Neural cell (in vitro differentiated cells): ENCODE data around the gene STARD9. TPM values are rescaled to one million over a fixed set of nuclear protein-coding genes. Genes with fewer than 3 reads are reported as not detected.
A peak's percentile ranks its signal among the peaks of the same experiment; 100 is the strongest.

ENCODE experiments used
- H2AFZ ChIP-seq: fragments of 200-600, 300-800 bp; sonication (generic), shearing (Covaris generic); 2 replicates; pipeline ENCODE4 v1.6.0; 2014; ENCODE audit warnings: low read depth, mild to moderate bottlenecking, antibody characterized with exemption, low read length, moderate library complexity
- H3F3A ChIP-seq: fragments of 200-600 bp; shearing (Covaris generic); 2 replicates; pipeline ENCODE4 v1.6.1; 2016; ENCODE audit warnings: mild to moderate bottlenecking, moderate library complexity, mixed read lengths, antibody characterized with exemption, low read length; ENCODE audit not compliant: insufficient read depth, poor library complexity, severe bottlenecking
- H3K27ac ChIP-seq: fragments of 200-600, 300-800 bp; sonication (generic), shearing (Covaris generic); 2 replicates; pipeline ENCODE4 v1.5.1; 2014; ENCODE audit warnings: mild to moderate bottlenecking, low read length, moderate library complexity
- H3K27me3 ChIP-seq: fragments of 300-800, 200-600 bp; sonication (generic), shearing (Covaris generic); 2 replicates; pipeline ENCODE4 v1.6.0; 2014; ENCODE audit warnings: mild to moderate bottlenecking, low read depth, low read length, moderate library complexity; ENCODE audit not compliant: insufficient read depth
- H3K36me3 ChIP-seq: fragments of 300-800, 200-600 bp; sonication (generic), shearing (Covaris generic); 2 replicates; pipeline ENCODE4 v1.5.1; 2014; ENCODE audit warnings: mild to moderate bottlenecking, antibody characterized with exemption, low read length, moderate library complexity; ENCODE audit not compliant: insufficient read depth
- H3K4me2 ChIP-seq: fragments of 300-800, 200-600 bp; sonication (generic), shearing (Covaris generic); 2 replicates; pipeline ENCODE4 v1.6.0; 2014; ENCODE audit warnings: mild to moderate bottlenecking, low read length
- H3K4me3 ChIP-seq: fragments of 300-800, 200-600 bp; sonication (generic), shearing (Covaris generic); 2 replicates; pipeline ENCODE4 v1.5.1; 2014; ENCODE audit warnings: mild to moderate bottlenecking, low read length, moderate library complexity
- H3K79me2 ChIP-seq: fragments of 200-600 bp; shearing (Covaris generic); replicated peaks from 2 replicates; pipeline ENCODE4 v1.6.0; 2014; ENCODE audit warnings: mild to moderate bottlenecking, low read length, moderate library complexity; ENCODE audit not compliant: insufficient read depth
- H3K9ac ChIP-seq: fragments of 300-800, 200-600 bp; sonication (generic), shearing (Covaris generic); 2 replicates; pipeline ENCODE4 v1.6.1; 2016; ENCODE audit warnings: mild to moderate bottlenecking, low read length, mixed read lengths
- H3K9me2 ChIP-seq: fragments of 200-600 bp; shearing (Covaris generic); 2 replicates; pipeline ENCODE4 v1.6.1; 2016; ENCODE audit warnings: mild to moderate bottlenecking, low read length, mixed read lengths; ENCODE audit not compliant: insufficient read depth
- H3K9me3 ChIP-seq: fragments of 200-600, 300-800 bp; sonication (generic), shearing (Covaris generic); 2 replicates; pipeline ENCODE4 v1.6.1; 2016; ENCODE audit warnings: mild to moderate bottlenecking, mixed run types, low read length, moderate library complexity, mixed read lengths
- H4K20me1 ChIP-seq: fragments of 200-600 bp; shearing (Covaris generic); 2 replicates; pipeline ENCODE4 v1.6.1; 2016; ENCODE audit warnings: mild to moderate bottlenecking, mixed run types; ENCODE audit not compliant: insufficient read depth
- CTCF ChIP-seq: fragments of 450-650 bp; IDR thresholded peaks from 2 replicates; pipeline ENCODE4 v1.5.1; 2014; ENCODE audit warnings: antibody characterized with exemption, mild to moderate bottlenecking, moderate library complexity; ENCODE audit not compliant: poor library complexity, severe bottlenecking
- EP300 ChIP-seq: fragments of 450-650 bp; conservative IDR thresholded peaks from 2 replicates; pipeline ENCODE4 v1.6.1; 2014; ENCODE audit warnings: antibody characterized with exemption, mild to moderate bottlenecking, moderate library complexity; ENCODE audit not compliant: poor library complexity, severe bottlenecking
- EZH2 ChIP-seq: fragments of 200-600, 300-800 bp; shearing (Covaris generic), sonication (generic); IDR thresholded peaks from 2 replicates; pipeline ENCODE4 v1.6.1; 2014; ENCODE audit warnings: antibody characterized with exemption, low read length, borderline replicate concordance, mild to moderate bottlenecking; ENCODE audit not compliant: insufficient read depth, poor library complexity, severe bottlenecking
- MXI1 ChIP-seq: fragments of 450-650 bp; conservative IDR thresholded peaks from 2 replicates; pipeline ENCODE4 v1.6.1; 2014; ENCODE audit warnings: antibody characterized with exemption, mild to moderate bottlenecking; ENCODE audit not compliant: poor library complexity, severe bottlenecking
- POLR2AphosphoS5 ChIP-seq: IDR thresholded peaks from 2 replicates; pipeline ENCODE4 v1.6.1; 2012
- RAD21 ChIP-seq: fragments of 450-650 bp; conservative IDR thresholded peaks from 2 replicates; pipeline ENCODE4 v1.6.1; 2014; ENCODE audit warnings: antibody characterized with exemption, mild to moderate bottlenecking, moderate library complexity
- REST ChIP-seq: IDR thresholded peaks from 2 replicates; pipeline ENCODE4 v1.6.1; 2012; ENCODE audit warnings: borderline replicate concordance
- SMC3 ChIP-seq: fragments of 450-650 bp; conservative IDR thresholded peaks from 2 replicates; pipeline ENCODE4 v1.6.1; 2014; ENCODE audit warnings: antibody characterized with exemption, mild to moderate bottlenecking, moderate library complexity; ENCODE audit not compliant: poor library complexity
- TAF1 ChIP-seq: IDR thresholded peaks from 2 replicates; pipeline ENCODE4 v1.6.1; 2012; ENCODE audit warnings: low read depth
- polyA plus RNA-seq: library from polyadenylated mRNA; depleted of rRNA; stranded (reverse); fragments of >200 nt; gene quantifications from 2 replicates; pipeline ENCODE4 v1.2.3, GENCODE V29; 2014

STARD9 gene
- polyA plus RNA-seq, 1 donor from 2014 or later = 6.4 TPM

- TF ChIP-seq CTCF (peak; percentile 76), SMC3 (peak; percentile 80), EP300 (no peak), RAD21 (peak; percentile 81)
- H3F3A ChIP-seq = no peaks in the 10 kb centered on the region
- no peak overlapping the region for H2AFZ ChIP-seq
- no peak overlapping the region for H3K4me2 ChIP-seq
- no peaks in the 10 kb centered on the region for H3K27me3 ChIP-seq
- no peaks in the 10 kb centered on the region for H3K36me3 ChIP-seq
- H3K79me2 ChIP-seq = no peaks in the 10 kb centered on the region
- H3K9me3 ChIP-seq = no peaks in the 10 kb centered on the region
- H3K4me3 ChIP-seq = no peak overlapping the region
- H3K9me2 ChIP-seq = no peaks in the 10 kb centered on the region
- H3K27ac ChIP-seq = no peak overlapping the region
- H4K20me1 ChIP-seq = no peaks in the 10 kb centered on the region
- no peak overlapping the region for H3K9ac ChIP-seq
Measured at GRCh38 chr15:42650208-42651066, 75.0 kb downstream of the STARD9 start.

GRCh38 chr15:42665827-42666226, 90.4 kb downstream of the STARD9 start:
- Histone ChIP-seq H3K4me3 (no peak overlapping the region), H3K4me2 (no peak overlapping the region), H3K27ac (no peak overlapping the region), H3K36me3 (no peaks in the 10 kb centered on the region), H3K9ac (no peak overlapping the region), H2AFZ (no peak overlapping the region), H3K27me3 (no peaks in the 10 kb centered on the region), H3K79me2 (no peaks in the 10 kb centered on the region), H3K9me2 (no peaks in the 10 kb centered on the region), H3K9me3 (no peaks in the 10 kb centered on the region), H4K20me1 (no peaks in the 10 kb centered on the region), H3F3A (no peaks in the 10 kb centered on the region)
- TF ChIP-seq EZH2 (no peak), CTCF (no peak), POLR2AphosphoS5 (no peak), REST (no peak), SMC3 (no peak), RAD21 (no peak), EP300 (no peak), TAF1 (no peak), MXI1 (no peak)
